Measurements from ENCODE around the gene ZNF438. TPM values are rescaled to one million over a fixed set of nuclear protein-coding genes. Genes with fewer than 3 reads are reported as not detected.

Gene ZNF438
- total and polyA plus RNA-seq, 2 of the 13 experiments (the other 11 are each of a cell fraction or from before 2014, with no cell fraction given): 0.75 to 0.83 TPM

DNA sequence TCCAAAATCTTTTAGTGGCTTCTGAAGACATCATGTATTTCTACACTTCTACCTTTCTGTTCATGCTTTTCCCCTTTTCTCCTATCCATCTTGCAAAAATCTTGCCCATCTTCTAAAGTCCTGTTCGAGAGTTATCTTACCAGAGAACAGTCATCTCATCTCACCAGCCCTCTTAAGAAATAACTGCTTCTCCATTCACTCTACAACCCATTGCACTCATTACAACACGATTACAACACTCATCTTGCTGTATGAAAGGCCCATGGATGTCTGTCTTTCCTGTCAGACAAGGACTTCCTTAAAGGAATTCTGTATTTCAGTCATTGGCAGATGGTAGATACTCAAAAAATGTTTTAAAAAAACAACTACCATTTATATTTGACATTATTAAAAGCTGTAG, 30.8 kb downstream of the ZNF438 start:
- Histone ChIP-seq H3K79me2 (ENCODE audit: insufficient read depth, low read length) (no peaks in the 10 kb centered on the region), H3K27me3 (ENCODE audit: control insufficient read depth in 1 of 2, insufficient read depth in 2 of 2, low read length in 2 of 2) (no peaks in the 10 kb centered on the region), H3K36me3 (replicated peaks in 1 of 2; ENCODE audit: control insufficient read depth in 1 of 2, insufficient read depth in 2 of 2, low read length in 2 of 2) (no peaks in the 10 kb centered on the region), H3K4me1 (ENCODE audit: insufficient read depth, low read length) (0 out of 2 replicates have a peak, but pooled peaks cover 5% of the 10 kb centered on the region), H3K9me3 (ENCODE audit: low read length) (no peaks in the 10 kb centered on the region), H2AFZ (ENCODE audit: low read length) (no peak overlapping the region), H3K4me3 (replicated peaks in 1 of 3; ENCODE audit: insufficient read depth in 1 of 3, low read depth in 2 of 3, low read length in 3 of 3) (no peak overlapping the region), H3K4me2 (ENCODE audit: low read depth, low read length) (no peak overlapping the region), H3K27ac (ENCODE audit: extremely low read length, insufficient read depth, low read length) (no peak overlapping the region), H4K20me1 (ENCODE audit: insufficient read depth, low read length) (no peaks in the 10 kb centered on the region; the same call in 1 of the 2 replicates), H3K9ac (ENCODE audit: insufficient read depth, low read depth, low read length) (no peak overlapping the region)
- no peak for TF ChIP-seq CENPT (CRISPR knock-in tag; IDR thresholded peaks at IDR 0.05; ENCODE audit: low read depth)
- TF ChIP-seq SKI (IDR thresholded peaks at IDR 0.05; ENCODE audit: partially characterized antibody): no peak
- TF ChIP-seq POLR2AphosphoS5 (IDR thresholded peaks at IDR 0.05; ENCODE audit: low read depth, low read length): no peak
- TF ChIP-seq ZNF44 (CRISPR knock-in tag; IDR thresholded peaks at IDR 0.05): no peak
- TF ChIP-seq ZFP62 (CRISPR knock-in tag; IDR thresholded peaks at IDR 0.05): no peak
- TF ChIP-seq ZFAT (CRISPR knock-in tag; conservative IDR thresholded peaks at IDR 0.05): no peak
- TF ChIP-seq CHD4 (IDR thresholded peaks at IDR 0.05; ENCODE audit: borderline replicate concordance, low read length): no peak
- TF ChIP-seq, protein P1, sequence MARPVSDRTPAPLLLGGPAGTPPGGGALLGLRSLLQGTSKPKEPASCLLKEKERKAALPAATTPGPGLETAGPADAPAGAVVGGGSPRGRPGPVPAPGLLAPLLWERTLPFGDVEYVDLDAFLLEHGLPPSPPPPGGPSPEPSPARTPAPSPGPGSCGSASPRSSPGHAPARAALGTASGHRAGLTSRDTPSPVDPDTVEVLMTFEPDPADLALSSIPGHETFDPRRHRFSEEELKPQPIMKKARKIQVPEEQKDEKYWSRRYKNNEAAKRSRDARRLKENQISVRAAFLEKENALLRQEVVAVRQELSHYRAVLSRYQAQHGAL (CRISPR knock-in tag; IDR thresholded peaks at IDR 0.05; ENCODE audit: not compliant biosample characterization): no peak
- TF ChIP-seq ZNF790 (CRISPR knock-in tag; IDR thresholded peaks at IDR 0.05; ENCODE audit: borderline replicate concordance): no peak
- TF ChIP-seq REXO4 (CRISPR knock-in tag; IDR thresholded peaks at IDR 0.05; ENCODE audit: borderline replicate concordance): no peak
- 9% methylated on average over 2 of the region's 2 CpGs for WGBS (ENCODE audit: low lambda C conversion rate)
- ChIA-PET POLR2A (no interaction called here), CTCF (ENCODE audit: low intra/inter-chr PET ratio, low total read pairs) (no interaction called here)
- intact Hi-C loops (cut with micrococcal nuclease; ENCODE audit: unreplicated experiment) (no loop called here), in situ Hi-C loops (cut with HindIII; ENCODE audit: extremely low pct_ligation_motif_present, low pct_unique_long_range_greater_than_20kb) (no loop called here)
- FAIRE-seq (no peak), DNase-seq (ENCODE audit: low spot score) (no peak), ATAC-seq (no peak)
- no TSS peak for BruUV-seq (replicated peaks)

All from HepG2 (cell line).